Endothelial cell of umbilical vein (primary cell): Measurements from ENCODE around the gene ATAT1.

Experiments used
- CTCF ChIP-seq, 2 donors: IDR thresholded peaks; 1 replicate in 1 of 2; 2 replicates in 1 of 2; pipeline ENCODE4 v1.5.1; 2011; ENCODE audit warnings: low read length in 2 of 2, mild to moderate bottlenecking in 2 of 2, moderate library complexity in 2 of 2, control low read depth in 1 of 2, inconsistent platforms in 1 of 2, low read depth in 1 of 2; ENCODE audit not compliant: insufficient read depth in 1 of 2; ENCODE audit errors: extremely low read depth in 1 of 2
- FOS ChIP-seq: IDR thresholded peaks from 2 replicates; pipeline ENCODE4 v1.6.1; 2011; ENCODE audit warnings: mild to moderate bottlenecking, low read length, moderate library complexity, borderline replicate concordance; ENCODE audit not compliant: insufficient read depth
- MAX ChIP-seq: IDR thresholded peaks from 2 replicates; pipeline ENCODE4 v1.6.1; 2011; ENCODE audit not compliant: insufficient read depth, insufficient read length
- POLR2A ChIP-seq: IDR thresholded peaks from 2 replicates; pipeline ENCODE4 v1.6.1; 2012; ENCODE audit warnings: low read depth, mild to moderate bottlenecking, control low read depth, low read length
- POLR2AphosphoS5 ChIP-seq: IDR thresholded peaks from 2 replicates; pipeline ENCODE4 v1.6.1; 2012; ENCODE audit warnings: low read depth, mild to moderate bottlenecking, control low read depth, low read length, moderate library complexity; ENCODE audit not compliant: insufficient read depth

GRCh38 chr6:30687659-30688431 lies 61.2 kb downstream of the ATAT1 start:
- TF ChIP-seq MAX (no peak), POLR2A (peak; percentile 17), CTCF (IDR thresholded peaks at IDR 0.05; ENCODE audit: extremely low read depth in 1 of 2, insufficient read depth in 1 of 2, low read depth in 1 of 2, low read length in 2 of 2) (no peak), POLR2AphosphoS5 (no peak), FOS (no peak)
